Dermis blood vessel endothelial cell (primary cell): Measurements from ENCODE around the gene TMED10. TPM values are rescaled to one million over a fixed set of nuclear protein-coding genes. Genes with fewer than 3 reads are reported as not detected.

Experiments
- total RNA-seq: library from RNA; depleted of rRNA; stranded (reverse); fragments of >200 nt; gene quantifications from 2 replicates; pipeline ENCODE4 v1.2.3, GENCODE V29; 2014

Gene TMED10
- total RNA-seq, 1 donor from 2014 or later, result 271 TPM

Other genes starting within 250 kb of the TMED10 start
- 126 and 252 TPM in 2 replicates for gene PGF, start 221.0 kb downstream of the TMED10 start, total RNA-seq
- gene EIF2B2, start 173.7 kb downstream of the TMED10 start, total RNA-seq, result 85.6 and 134 TPM in 2 replicates
- 17.7 and 18.7 TPM in 2 replicates for gene MLH3, start 125.1 kb downstream of the TMED10 start, total RNA-seq
- 6.6 and 9.4 TPM in 2 replicates for gene ACYP1, start 112.6 kb downstream of the TMED10 start, total RNA-seq
- gene ZC2HC1C, start 107.0 kb downstream of the TMED10 start, total RNA-seq, result 0.34 and 0.84 TPM in 2 replicates
- 49.9 and 62.4 TPM in 2 replicates for gene NEK9, start 49.6 kb downstream of the TMED10 start, total RNA-seq
- gene FOS, start 102.2 kb upstream of the TMED10 start, total RNA-seq, result 8.2 and 127 TPM in 2 replicates